ENCODE results near the gene MRAP2.

The MRAP2 gene

GRCh38 chr6:84033523-84034451 lies at the start of gene MRAP2:
TSS of gene MRAP2 (plus strand) at chr6:84033772. CDS start at chr6:84055319, 21,547 bp downstream.
- no peak for TF ChIP-seq CTCF (conservative IDR thresholded peaks at IDR 0.05; ENCODE audit: low read depth, low read length)
- H3K4me3 ChIP-seq (ENCODE audit: low read length) = peak within 1 kb of the TSS; percentile 59
- DNase-seq (ENCODE audit: low read depth) = no peak

GRCh38 chr6:83984411-83984810 lies 49.2 kb upstream of the MRAP2 start:
- DNase-seq (ENCODE audit: low read depth) = no peak
- TF ChIP-seq CTCF (conservative IDR thresholded peaks at IDR 0.05; ENCODE audit: low read depth, low read length) = no peak
- H3K4me3 ChIP-seq (ENCODE audit: low read length) = no peak overlapping the region

- no peak for DNase-seq (ENCODE audit: low read depth)
- no peak overlapping the region for H3K4me3 ChIP-seq (ENCODE audit: low read length)
- TF ChIP-seq CTCF (conservative IDR thresholded peaks at IDR 0.05; ENCODE audit: low read depth, low read length) = no peak
These were observed 48.3 kb upstream of the MRAP2 start for GRCh38 chr6:83985308-83985713.

GRCh38 chr6:83985715-83986114 lies 47.9 kb upstream of the MRAP2 start:
- no peak for TF ChIP-seq CTCF (conservative IDR thresholded peaks at IDR 0.05; ENCODE audit: low read depth, low read length)
- DNase-seq (ENCODE audit: low read depth) = no peak
- no peak overlapping the region for H3K4me3 ChIP-seq (ENCODE audit: low read length)

- DNase-seq (ENCODE audit: low read depth) = no peak
- no peak for TF ChIP-seq CTCF (conservative IDR thresholded peaks at IDR 0.05; ENCODE audit: low read depth, low read length)
- no peak overlapping the region for H3K4me3 ChIP-seq (ENCODE audit: low read length)
These were observed 35.5 kb upstream of the MRAP2 start for GRCh38 chr6:83998021-83998584.

GRCh38 chr6:84001119-84001518 lies 32.5 kb upstream of the MRAP2 start:
- no peak overlapping the region for H3K4me3 ChIP-seq (ENCODE audit: low read length)
- TF ChIP-seq CTCF (conservative IDR thresholded peaks at IDR 0.05; ENCODE audit: low read depth, low read length) = no peak
- no peak for DNase-seq (ENCODE audit: low read depth)

GRCh38 chr6:84002226-84002625 lies 31.3 kb upstream of the MRAP2 start:
- no peak overlapping the region for H3K4me3 ChIP-seq (ENCODE audit: low read length)
- TF ChIP-seq CTCF (conservative IDR thresholded peaks at IDR 0.05; ENCODE audit: low read depth, low read length) = no peak
- DNase-seq (ENCODE audit: low read depth) = no peak
